ENCODE results near the gene ZC2HC1B. TPM values are rescaled to one million over a fixed set of nuclear protein-coding genes. Genes with fewer than 3 reads are reported as not detected.
A peak's percentile ranks its signal among the peaks of the same experiment; 100 is the strongest.

The ZC2HC1B gene
- total and polyA plus RNA-seq, 9 of the 15 experiments (the other 6 are each of a cell fraction or from before 2014, with no cell fraction given): not detected

GRCh38 chr6:143884216-143884900, 20.1 kb downstream of the ZC2HC1B start:
- no peak overlapping the region for H3K4me2 ChIP-seq (ENCODE audit: insufficient read depth, low read length)
- no TSS peak for BruUV-seq (replicated peaks)

GRCh38 chr6:143885116-143885515, 20.8 kb downstream of the ZC2HC1B start:
- no peaks in the 10 kb centered on the region for H3K79me2 ChIP-seq (ENCODE audit: control insufficient read depth, insufficient read depth, low read length)
- H3K9ac ChIP-seq (ENCODE audit: insufficient read depth in 1 of 2, low read depth in 2 of 2, low read length in 2 of 2): no peak overlapping the region
- in situ Hi-C loops (cut with MboI): no loop called here
- no peaks in the 10 kb centered on the region for H3K36me3 ChIP-seq (ENCODE audit: control insufficient read depth, insufficient read depth, low read length)
- BruUV-seq (replicated peaks): no TSS peak
- no peak overlapping the region for H3K27ac ChIP-seq (ENCODE audit: extremely low read depth, low read depth, low read length)
- H3K4me1 ChIP-seq (replicated peaks in 1 of 2; ENCODE audit: control insufficient read depth in 2 of 2, insufficient read depth in 2 of 2, low read length in 2 of 2): no peaks in the 10 kb centered on the region
- no peaks in the 10 kb centered on the region for H4K20me1 ChIP-seq (replicated peaks; ENCODE audit: control insufficient read depth, insufficient read depth, low read length)
- ChIA-PET CTCF (ENCODE audit: low intra/inter-chr PET ratio) (no interaction called here), POLR2A (interaction anchor here (0.9 kb wide), 1 partner anchor 98 kb away, joined by 3 read pairs; no protein-coding TSS in a partner anchor)
- H3K9me1 ChIP-seq (ENCODE audit: control insufficient read depth, insufficient read depth, low read length): no peaks in the 10 kb centered on the region
- no peak overlapping the region for H3K4me3 ChIP-seq
- H3K4me2 ChIP-seq (ENCODE audit: insufficient read depth, low read length): no peak overlapping the region
- intact Hi-C loops (cut with micrococcal nuclease): no loop called here
- no peaks in the 10 kb centered on the region for H3K9me3 ChIP-seq (replicated peaks; ENCODE audit: control insufficient read depth, insufficient read depth, low read depth, low read length)
- peak in 1 of 3 experiments; percentile 29; a peak in 1 of 6 replicates for TF ChIP-seq CTCF (IDR thresholded peaks at IDR 0.05 in 2 of 3, conservative IDR thresholded peaks at IDR 0.05 in 1 of 3; ENCODE audit: insufficient read depth in 2 of 3, low read depth in 1 of 3, low read length in 3 of 3)
- TF ChIP-seq HDGF (IDR thresholded peaks at IDR 0.05): no peak
- 0 out of 2 replicates have a peak, but pooled peaks have one; percentile 58 for TF ChIP-seq ZNF764 (CRISPR knock-in tag; IDR thresholded peaks at IDR 0.05; ENCODE audit: low read depth)
- TF ChIP-seq ZNF551 (CRISPR knock-in tag; IDR thresholded peaks at IDR 0.05): no peak
- peak; percentile 44 for TF ChIP-seq PRDM10 (IDR thresholded peaks at IDR 0.05; ENCODE audit: partially characterized antibody)
- H3K27me3 ChIP-seq (ENCODE audit: control insufficient read depth in 2 of 2, insufficient read depth in 2 of 2, low read length in 2 of 2): no peaks in the 10 kb centered on the region
- DNase-seq (ENCODE audit: extremely low read depth in 1 of 4, low spot score in 3 of 4) (no peak), FAIRE-seq (no peak), ATAC-seq (peak; percentile 54; the same call in 2 of the 3 replicates)
- no peak overlapping the region for H2AFZ ChIP-seq (ENCODE audit: low read depth, low read length)
- 29% methylated on average over 1 of the region's 1 CpG for WGBS (ENCODE audit: insufficient coverage, low coverage, missing lambda C conversion rate)

More at GRCh38 chr6:143884216-143884900, 20.1 kb downstream of the ZC2HC1B start:
- intact Hi-C loops (cut with micrococcal nuclease): no loop called here
- ChIA-PET CTCF (ENCODE audit: low intra/inter-chr PET ratio) (interaction anchor here (0.7 kb wide), 1 partner anchor 78 kb away, joined by 3 read pairs; no protein-coding TSS in a partner anchor), POLR2A (interaction anchor here (0.9 kb wide), 1 partner anchor 99 kb away, joined by 3 read pairs; no protein-coding TSS in a partner anchor)
- H3K9me3 ChIP-seq (replicated peaks; ENCODE audit: control insufficient read depth, insufficient read depth, low read depth, low read length): no peaks in the 10 kb centered on the region
- H3K27ac ChIP-seq (ENCODE audit: extremely low read depth, low read depth, low read length): no peak overlapping the region
- H3K79me2 ChIP-seq (ENCODE audit: control insufficient read depth, insufficient read depth, low read length): no peaks in the 10 kb centered on the region
- H3K9ac ChIP-seq (ENCODE audit: insufficient read depth in 1 of 2, low read depth in 2 of 2, low read length in 2 of 2): no peak overlapping the region
- in situ Hi-C loops (cut with MboI): no loop called here
- TF ChIP-seq RBM39 (optimal IDR thresholded peaks at IDR 0.05; ENCODE audit: low read depth, low read length) (no peak), ZNF583 (CRISPR knock-in tag; IDR thresholded peaks at IDR 0.05) (no peak)
- WGBS (ENCODE audit: insufficient coverage, low coverage, missing lambda C conversion rate): 3% methylated on average over 7 of the region's 7 CpGs
- no peak for FAIRE-seq
- H2AFZ ChIP-seq (ENCODE audit: low read depth, low read length): no peak overlapping the region
- no peaks in the 10 kb centered on the region for H3K9me1 ChIP-seq (ENCODE audit: control insufficient read depth, insufficient read depth, low read length)
- no peaks in the 10 kb centered on the region for H4K20me1 ChIP-seq (replicated peaks; ENCODE audit: control insufficient read depth, insufficient read depth, low read length)
- H3K27me3 ChIP-seq (ENCODE audit: control insufficient read depth in 2 of 2, insufficient read depth in 2 of 2, low read length in 2 of 2): no peaks in the 10 kb centered on the region
- ATAC-seq: no peak
- DNase-seq (ENCODE audit: extremely low read depth in 1 of 4, low spot score in 3 of 4): no peak
- no peaks in the 10 kb centered on the region for H3K4me1 ChIP-seq (replicated peaks in 1 of 2; ENCODE audit: control insufficient read depth in 2 of 2, insufficient read depth in 2 of 2, low read length in 2 of 2)
- no peaks in the 10 kb centered on the region for H3K36me3 ChIP-seq (ENCODE audit: control insufficient read depth, insufficient read depth, low read length)
- no peak overlapping the region for H3K4me3 ChIP-seq

Data from K562 (cell line).